ENCODE data around the gene ALOX5. TPM values are rescaled to one million over a fixed set of nuclear protein-coding genes. Genes with fewer than 3 reads are reported as not detected.
"Not testable (repeated sequence)": the region's sequence is repeated elsewhere in the genome, so short reads cannot be mapped to it uniquely, and the experiment has no call there.

ALOX5 gene
- total and polyA plus RNA-seq, 7 donors, result 1.6 to 3.1 (median 2.0) TPM

- DNase-seq; intact Hi-C loops (cut with DNase I); H3K27ac ChIP-seq; H3K4me3 ChIP-seq; H3K4me1 ChIP-seq; ATAC-seq; H3K36me3 ChIP-seq (ENCODE audit: insufficient read depth in 1 of 2, low read depth in 1 of 2); H3K9me3 ChIP-seq; H3K27me3 ChIP-seq (ENCODE audit: insufficient read depth in 3 of 3, low read length in 2 of 3): not testable (repeated sequence)
- WGBS, 3 donors, result 91 to 94% (median 92%) methylated on average over 23 to 30 of the region's 31 CpGs
These were observed 25.7 kb upstream of the ALOX5 start for GRCh38 chr10:45348196-45348765.

GRCh38 chr10:45353186-45353585 lies 20.8 kb upstream of the ALOX5 start:
- WGBS, 3 donors, result 81 to 88% (median 88%) methylated on average over 1 of the region's 1 CpG
- Histone ChIP-seq H3K27me3 (ENCODE audit: insufficient read depth in 3 of 3, low read length in 2 of 3) (no peaks in the 10 kb centered on the region), H3K4me1 (no peaks in the 10 kb centered on the region), H3K9me3 (no peaks in the 10 kb centered on the region), H3K36me3 (ENCODE audit: insufficient read depth in 1 of 2, low read depth in 1 of 2) (no peaks in the 10 kb centered on the region), H3K4me3 (no peak overlapping the region), H3K27ac (no peak overlapping the region)
- no peak for TF ChIP-seq CTCF (IDR thresholded peaks at IDR 0.05)
- ATAC-seq, result no peak
- no peak for DNase-seq
- intact Hi-C loops (cut with DNase I), result no loop called here

- TF ChIP-seq CTCF (IDR thresholded peaks at IDR 0.05), result no peak
- DNase-seq (peak in 1 of 2 donors; percentile 33), ATAC-seq (no peak)
- Histone ChIP-seq H3K4me1 (no peaks in the 10 kb centered on the region), H3K4me3 (no peak overlapping the region), H3K9me3 (no peaks in the 10 kb centered on the region), H3K27ac (no peak overlapping the region), H3K27me3 (ENCODE audit: insufficient read depth in 3 of 3, low read length in 2 of 3) (no peaks in the 10 kb centered on the region), H3K36me3 (ENCODE audit: insufficient read depth in 1 of 2, low read depth in 1 of 2) (no peaks in the 10 kb centered on the region)
- intact Hi-C loops (cut with DNase I), result no loop called here
- 61 to 70% (median 63%) methylated on average over 3 of the region's 3 CpGs for WGBS, 3 donors
These were observed 19.8 kb upstream of the ALOX5 start for GRCh38 chr10:45354261-45354660.

- Histone ChIP-seq H3K4me3 (no peak overlapping the region), H3K36me3 (ENCODE audit: insufficient read depth in 1 of 2, low read depth in 1 of 2) (no peaks in the 10 kb centered on the region), H3K9me3 (no peaks in the 10 kb centered on the region), H3K4me1 (no peaks in the 10 kb centered on the region), H3K27me3 (ENCODE audit: insufficient read depth in 3 of 3, low read length in 2 of 3) (no peaks in the 10 kb centered on the region), H3K27ac (no peak overlapping the region)
- ATAC-seq (no peak), DNase-seq (no peak)
- TF ChIP-seq CTCF (IDR thresholded peaks at IDR 0.05), result no peak
- 83 to 86% (median 86%) methylated on average over 4 of the region's 4 CpGs for WGBS, 3 donors
- intact Hi-C loops (cut with DNase I), result no loop called here
These were observed 18.5 kb upstream of the ALOX5 start for GRCh38 chr10:45355494-45355893.

GRCh38 chr10:45358961-45359360 lies 15.1 kb upstream of the ALOX5 start:
- H3K36me3 ChIP-seq (ENCODE audit: insufficient read depth in 1 of 2, low read depth in 1 of 2); H3K4me1 ChIP-seq; H3K27me3 ChIP-seq (ENCODE audit: insufficient read depth in 3 of 3, low read length in 2 of 3); H3K9me3 ChIP-seq; H3K4me3 ChIP-seq; ATAC-seq; DNase-seq; H3K27ac ChIP-seq; intact Hi-C loops (cut with DNase I): not testable (repeated sequence)
- 61 to 64% (median 63%) methylated on average over 7 of the region's 7 CpGs for WGBS, 3 donors

- intact Hi-C loops (cut with DNase I); H3K27ac ChIP-seq; H3K4me1 ChIP-seq; ATAC-seq; H3K9me3 ChIP-seq; DNase-seq; H3K27me3 ChIP-seq (ENCODE audit: insufficient read depth in 3 of 3, low read length in 2 of 3); H3K36me3 ChIP-seq (ENCODE audit: insufficient read depth in 1 of 2, low read depth in 1 of 2); H3K4me3 ChIP-seq: not testable (repeated sequence)
- 55 to 65% (median 55%) methylated on average over 17 to 18 of the region's 18 CpGs for WGBS, 3 donors
These were observed 11.8 kb upstream of the ALOX5 start for GRCh38 chr10:45361983-45362799.

GRCh38 chr10:45367643-45368042 lies 6.4 kb upstream of the ALOX5 start:
- H3K4me3 ChIP-seq; intact Hi-C loops (cut with DNase I); DNase-seq; ATAC-seq; H3K27ac ChIP-seq; H3K36me3 ChIP-seq (ENCODE audit: insufficient read depth in 1 of 2, low read depth in 1 of 2); H3K4me1 ChIP-seq; H3K9me3 ChIP-seq: not testable (repeated sequence)
- peaks cover 0 to 35% (median 0%) of the 10 kb centered on the region in 3 donors for H3K27me3 ChIP-seq (ENCODE audit: insufficient read depth in 3 of 3, low read length in 2 of 3)
- WGBS, 3 donors, result 87 to 89% (median 87%) methylated on average over 3 of the region's 3 CpGs

All from psoas muscle (tissue), 8 donors.